ENCODE data around the gene GTF3C4.

GTF3C4 gene

DNA sequence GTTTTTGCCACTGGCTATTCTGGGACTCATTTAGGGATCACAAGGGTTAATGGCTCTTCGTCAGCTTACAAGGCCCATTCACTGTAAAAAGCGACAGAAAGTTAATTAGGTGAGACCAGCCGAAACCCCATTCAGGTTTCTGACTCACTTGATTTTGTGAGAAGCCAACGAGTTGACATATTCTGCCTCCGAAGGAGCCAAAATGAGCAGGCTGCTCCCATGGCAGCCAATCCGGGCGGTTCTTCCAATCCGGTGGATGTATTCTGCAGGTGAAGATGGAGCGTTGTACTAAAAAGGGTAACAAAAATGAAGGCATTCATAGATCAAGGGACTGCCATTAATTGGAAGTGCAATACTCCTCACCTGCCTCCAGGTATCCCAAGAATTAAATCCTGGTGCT, 40.1 kb upstream of the GTF3C4 start:
- H3K4me2 ChIP-seq (ENCODE audit: low read depth, low read length, poor library complexity, severe bottlenecking) = no peak overlapping the region
- H3K9ac ChIP-seq (ENCODE audit: low read length) = no peak overlapping the region
- H3K4me3 ChIP-seq (ENCODE audit: insufficient read depth, low read length, poor library complexity, severe bottlenecking) = no peak overlapping the region
- no peaks in the 10 kb centered on the region for H3K36me3 ChIP-seq (ENCODE audit: low read length)
- no peaks in the 10 kb centered on the region for H4K20me1 ChIP-seq (ENCODE audit: low read depth, low read length)
- no peaks in the 10 kb centered on the region for H3K9me2 ChIP-seq (replicated peaks; ENCODE audit: insufficient read depth, low read length)
- no peaks in the 10 kb centered on the region for H3K27me3 ChIP-seq (ENCODE audit: low read length)
- TF ChIP-seq EZH2phosphoT487 (conservative IDR thresholded peaks at IDR 0.05; ENCODE audit: low read length) = no peak
- TF ChIP-seq, protein P1, sequence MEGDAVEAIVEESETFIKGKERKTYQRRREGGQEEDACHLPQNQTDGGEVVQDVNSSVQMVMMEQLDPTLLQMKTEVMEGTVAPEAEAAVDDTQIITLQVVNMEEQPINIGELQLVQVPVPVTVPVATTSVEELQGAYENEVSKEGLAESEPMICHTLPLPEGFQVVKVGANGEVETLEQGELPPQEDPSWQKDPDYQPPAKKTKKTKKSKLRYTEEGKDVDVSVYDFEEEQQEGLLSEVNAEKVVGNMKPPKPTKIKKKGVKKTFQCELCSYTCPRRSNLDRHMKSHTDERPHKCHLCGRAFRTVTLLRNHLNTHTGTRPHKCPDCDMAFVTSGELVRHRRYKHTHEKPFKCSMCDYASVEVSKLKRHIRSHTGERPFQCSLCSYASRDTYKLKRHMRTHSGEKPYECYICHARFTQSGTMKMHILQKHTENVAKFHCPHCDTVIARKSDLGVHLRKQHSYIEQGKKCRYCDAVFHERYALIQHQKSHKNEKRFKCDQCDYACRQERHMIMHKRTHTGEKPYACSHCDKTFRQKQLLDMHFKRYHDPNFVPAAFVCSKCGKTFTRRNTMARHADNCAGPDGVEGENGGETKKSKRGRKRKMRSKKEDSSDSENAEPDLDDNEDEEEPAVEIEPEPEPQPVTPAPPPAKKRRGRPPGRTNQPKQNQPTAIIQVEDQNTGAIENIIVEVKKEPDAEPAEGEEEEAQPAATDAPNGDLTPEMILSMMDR (IDR thresholded peaks at IDR 0.05; ENCODE audit: insufficient read depth, low read length, poor library complexity, severe bottlenecking) = no peak
- H3F3A ChIP-seq (ENCODE audit: insufficient read depth) = no peaks in the 10 kb centered on the region
- no peak overlapping the region for H2AFZ ChIP-seq (ENCODE audit: low read depth, low read length, severe bottlenecking)
- H3K79me2 ChIP-seq (ENCODE audit: insufficient read depth, low read length) = no peaks in the 10 kb centered on the region
- H3K27ac ChIP-seq (ENCODE audit: low read depth, low read length) = no peak overlapping the region
- no peaks in the 10 kb centered on the region for H3K9me3 ChIP-seq (ENCODE audit: insufficient read depth, low read length)

DNA sequence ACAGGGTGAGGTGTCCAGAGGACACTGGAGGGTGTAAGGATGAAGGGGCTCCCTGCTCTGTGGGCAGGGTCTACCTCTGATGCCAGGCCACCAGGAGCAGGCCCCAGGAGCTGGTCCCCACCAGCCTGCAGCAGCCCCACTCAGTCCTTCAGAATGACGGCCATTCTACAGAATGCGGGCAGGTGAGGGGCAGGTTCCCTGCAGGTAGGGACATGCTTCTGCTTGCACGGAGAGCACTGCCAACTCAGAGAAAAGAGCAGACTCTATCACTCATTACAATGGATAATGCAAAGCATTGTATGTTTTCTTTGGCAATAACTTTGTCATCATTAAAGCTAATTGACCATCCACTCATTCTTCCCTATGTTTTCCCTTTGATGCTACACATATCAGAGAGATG, 39.5 kb upstream of the GTF3C4 start:
- H3K4me3 ChIP-seq (ENCODE audit: insufficient read depth, low read length, poor library complexity, severe bottlenecking) = no peak overlapping the region
- no peak overlapping the region for H3K4me2 ChIP-seq (ENCODE audit: low read depth, low read length, poor library complexity, severe bottlenecking)
- H4K20me1 ChIP-seq (ENCODE audit: low read depth, low read length) = no peaks in the 10 kb centered on the region
- H3K9ac ChIP-seq (ENCODE audit: low read length) = no peak overlapping the region
- no peaks in the 10 kb centered on the region for H3K9me3 ChIP-seq (ENCODE audit: insufficient read depth, low read length)
- H3K79me2 ChIP-seq (ENCODE audit: insufficient read depth, low read length) = no peaks in the 10 kb centered on the region
- H3K27me3 ChIP-seq (ENCODE audit: low read length) = no peaks in the 10 kb centered on the region
- H3K27ac ChIP-seq (ENCODE audit: low read depth, low read length) = no peak overlapping the region
- H2AFZ ChIP-seq (ENCODE audit: low read depth, low read length, severe bottlenecking) = no peak overlapping the region
- TF ChIP-seq, protein P1 (IDR thresholded peaks at IDR 0.05; ENCODE audit: insufficient read depth, low read length, poor library complexity, severe bottlenecking) = no peak
- no peak for TF ChIP-seq EZH2phosphoT487 (conservative IDR thresholded peaks at IDR 0.05; ENCODE audit: low read length)
- no peaks in the 10 kb centered on the region for H3K36me3 ChIP-seq (ENCODE audit: low read length)
- no peaks in the 10 kb centered on the region for H3K9me2 ChIP-seq (replicated peaks; ENCODE audit: insufficient read depth, low read length)
- no peaks in the 10 kb centered on the region for H3F3A ChIP-seq (ENCODE audit: insufficient read depth)

DNA sequence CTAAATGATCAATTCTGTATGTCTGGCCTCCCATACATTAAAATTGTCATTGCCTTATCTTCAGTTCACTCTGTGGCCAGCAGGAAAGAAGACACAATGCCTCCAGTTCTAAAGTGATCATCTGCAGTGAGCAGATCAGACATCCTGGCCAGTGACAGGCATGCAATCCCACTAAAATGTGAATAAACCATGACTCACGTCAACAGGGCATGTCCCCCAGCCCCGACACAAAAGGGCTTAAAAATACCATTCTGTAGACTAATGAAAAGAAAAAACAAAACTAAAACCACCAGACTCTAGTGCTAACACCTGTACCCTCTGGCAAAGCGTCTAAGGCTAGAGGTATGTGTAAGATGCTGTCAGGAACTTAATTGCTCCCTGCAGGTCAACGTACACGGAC, 39.0 kb upstream of the GTF3C4 start:
- no peaks in the 10 kb centered on the region for H3K36me3 ChIP-seq (ENCODE audit: low read length)
- no peak overlapping the region for H3K4me3 ChIP-seq (ENCODE audit: insufficient read depth, low read length, poor library complexity, severe bottlenecking)
- no peak overlapping the region for H3K4me2 ChIP-seq (ENCODE audit: low read depth, low read length, poor library complexity, severe bottlenecking)
- no peaks in the 10 kb centered on the region for H3K27me3 ChIP-seq (ENCODE audit: low read length)
- TF ChIP-seq, protein P1 (IDR thresholded peaks at IDR 0.05; ENCODE audit: insufficient read depth, low read length, poor library complexity, severe bottlenecking) = no peak
- TF ChIP-seq EZH2phosphoT487 (conservative IDR thresholded peaks at IDR 0.05; ENCODE audit: low read length) = no peak
- H2AFZ ChIP-seq (ENCODE audit: low read depth, low read length, severe bottlenecking) = no peak overlapping the region
- no peaks in the 10 kb centered on the region for H3K9me3 ChIP-seq (ENCODE audit: insufficient read depth, low read length)
- H3K9ac ChIP-seq (ENCODE audit: low read length) = no peak overlapping the region
- no peaks in the 10 kb centered on the region for H3K9me2 ChIP-seq (replicated peaks; ENCODE audit: insufficient read depth, low read length)
- no peaks in the 10 kb centered on the region for H3F3A ChIP-seq (ENCODE audit: insufficient read depth)
- H4K20me1 ChIP-seq (ENCODE audit: low read depth, low read length) = no peaks in the 10 kb centered on the region
- no peak overlapping the region for H3K27ac ChIP-seq (ENCODE audit: low read depth, low read length)
- no peaks in the 10 kb centered on the region for H3K79me2 ChIP-seq (ENCODE audit: insufficient read depth, low read length)

Data from SU-DHL-6 (cell line).